BLaER1 (cell line): ENCODE results near the gene GRIP2.

ENCODE experiments used
- H3K27ac ChIP-seq: shearing (Covaris generic); formaldehyde crosslinking; 2 replicates; pipeline ENCODE4 v1.8.1; 2022
- H3K27me3 ChIP-seq: shearing (Covaris generic); formaldehyde crosslinking; 2 replicates; pipeline ENCODE4 v1.8.1; 2022
- H3K36me3 ChIP-seq: shearing (Covaris generic); formaldehyde crosslinking; 2 replicates; pipeline ENCODE4 v1.8.1; 2022
- H3K4me1 ChIP-seq: shearing (Covaris generic); formaldehyde crosslinking; 2 replicates; pipeline ENCODE4 v1.8.1; 2022
- H3K4me2 ChIP-seq: shearing (Covaris generic); formaldehyde crosslinking; 2 replicates; pipeline ENCODE4 v1.8.1; 2022
- H3K4me3 ChIP-seq: shearing (Covaris generic); formaldehyde crosslinking; 2 replicates; pipeline ENCODE4 v1.8.1; 2022
- H3K9ac ChIP-seq: shearing (Covaris generic); formaldehyde crosslinking; 2 replicates; pipeline ENCODE4 v1.8.1; 2022
- H3K9me3 ChIP-seq: shearing (Covaris generic); formaldehyde crosslinking; 2 replicates; pipeline ENCODE4 v1.8.1; 2022
- H4K20me1 ChIP-seq: shearing (Covaris generic); formaldehyde crosslinking; 2 replicates; pipeline ENCODE4 v1.8.1; 2022
- Cebpa-rat ChIP-seq: shearing (Covaris generic); IDR thresholded peaks from 2 replicates; pipeline ENCODE4 v1.8.1; 2022

The GRIP2 gene

DNA sequence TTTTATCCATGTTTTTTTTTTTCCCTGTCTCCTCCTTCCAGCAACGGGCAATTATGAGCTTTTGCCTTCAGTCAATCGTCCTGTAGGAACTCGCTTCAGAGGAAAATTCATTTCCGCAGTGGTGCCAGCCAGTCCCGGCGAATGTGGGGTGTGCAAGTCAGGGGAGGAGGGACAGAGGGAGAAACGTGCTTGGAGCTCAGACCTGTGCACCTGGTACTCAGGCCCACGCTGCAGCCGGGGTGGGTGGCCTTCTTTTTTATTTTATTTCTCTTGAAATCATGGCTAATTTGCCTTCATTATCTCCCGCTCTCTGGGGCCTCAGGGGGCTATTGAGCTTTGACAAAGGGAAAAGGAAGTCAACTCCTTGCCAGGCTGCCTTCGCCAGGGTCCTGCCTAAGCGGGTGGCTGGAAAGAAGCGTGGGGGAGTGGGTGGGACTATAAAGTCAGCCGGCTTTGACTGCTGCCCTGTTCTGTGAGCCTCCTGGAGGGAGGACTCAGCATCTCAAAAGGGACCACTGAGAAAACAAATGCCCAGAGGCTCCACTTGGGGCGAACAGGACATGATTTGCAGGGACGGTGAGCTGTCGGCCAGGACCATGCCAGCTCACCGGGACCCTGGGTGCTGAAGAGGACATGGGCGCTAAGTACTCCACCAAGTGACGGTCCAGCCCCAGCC lies 5.5 kb downstream of the GRIP2 start:
- Histone ChIP-seq H4K20me1 (no peaks in the 10 kb centered on the region), H3K4me1 (0 out of 2 replicates have a peak, but pooled peaks cover 4% of the 10 kb centered on the region), H3K4me2 (no peak overlapping the region), H3K27ac (no peak overlapping the region), H3K4me3 (no peak overlapping the region), H3K9me3 (no peaks in the 10 kb centered on the region), H3K27me3 (no peaks in the 10 kb centered on the region), H3K9ac (no peak overlapping the region), H3K36me3 (no peaks in the 10 kb centered on the region)
- no peak for TF ChIP-seq Cebpa-rat

DNA sequence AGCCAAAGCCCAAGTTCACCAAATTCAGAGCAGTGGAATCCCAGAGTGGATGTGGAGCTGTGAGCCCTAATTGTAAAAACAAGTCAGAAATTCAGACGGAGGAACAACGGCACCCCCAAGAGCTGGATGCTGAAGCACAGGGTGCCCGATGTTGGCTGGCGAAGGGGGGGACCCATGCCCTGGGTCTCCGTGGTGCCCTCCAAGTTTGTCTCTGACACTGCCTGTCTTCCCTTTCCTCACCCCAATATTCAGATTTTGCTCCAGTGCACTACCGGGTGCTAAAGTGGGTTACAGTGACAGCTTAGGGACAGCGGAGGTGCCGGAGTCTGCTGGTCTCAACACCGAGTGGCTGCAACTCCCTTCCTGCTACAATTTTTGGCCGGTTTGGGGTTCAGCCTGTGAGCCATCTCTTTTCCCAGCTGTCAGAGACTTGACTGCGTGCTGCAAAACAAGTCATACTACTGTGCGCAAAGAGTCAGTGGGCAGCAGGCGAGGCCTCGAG lies 6.6 kb downstream of the GRIP2 start:
- Histone ChIP-seq H3K4me1 (0 out of 2 replicates have a peak, but pooled peaks cover 4% of the 10 kb centered on the region), H3K27me3 (no peaks in the 10 kb centered on the region), H3K36me3 (no peaks in the 10 kb centered on the region), H3K9ac (no peak overlapping the region), H4K20me1 (no peaks in the 10 kb centered on the region), H3K9me3 (no peaks in the 10 kb centered on the region), H3K4me3 (no peak overlapping the region), H3K27ac (no peak overlapping the region), H3K4me2 (no peak overlapping the region)
- no peak for TF ChIP-seq Cebpa-rat

DNA sequence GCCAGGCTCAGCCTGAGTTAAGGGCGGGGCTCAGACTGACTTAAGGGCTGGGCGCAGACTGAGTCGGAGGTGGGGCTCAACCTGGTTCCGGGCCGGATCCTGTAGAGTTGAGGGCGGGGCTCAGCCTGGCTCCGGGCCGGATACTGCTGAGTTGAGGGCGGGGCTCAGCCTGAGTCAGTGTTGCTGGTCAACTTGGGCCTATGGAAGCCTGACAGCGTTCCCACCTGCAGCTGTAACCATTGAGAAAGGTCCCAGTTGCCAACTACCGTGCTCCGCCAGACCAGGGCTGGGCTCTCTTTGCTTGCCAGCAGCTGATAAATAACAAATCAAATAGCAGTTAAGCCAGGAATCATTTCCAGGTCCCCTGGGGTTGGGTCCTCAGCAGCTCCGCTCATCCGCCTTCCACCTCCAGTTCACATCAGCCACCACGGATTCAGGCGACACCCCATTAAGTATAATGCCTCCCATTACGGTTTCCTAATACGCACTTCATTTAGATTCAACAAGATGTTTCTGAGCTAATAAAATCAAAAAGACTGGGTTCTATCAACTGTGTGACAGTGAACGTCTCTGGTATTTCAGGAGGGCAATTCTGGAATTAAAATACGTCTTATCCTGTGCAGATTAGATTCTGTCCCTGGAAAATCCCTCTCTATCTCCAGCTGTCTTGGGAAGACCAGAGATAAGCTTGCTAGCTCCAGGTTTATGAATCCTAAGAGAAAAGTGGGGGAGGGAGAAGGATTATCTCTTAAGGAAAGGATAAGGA lies 7.3 kb downstream of the GRIP2 start:
- Histone ChIP-seq H4K20me1 (no peaks in the 10 kb centered on the region), H3K4me1 (0 out of 2 replicates have a peak, but pooled peaks cover 4% of the 10 kb centered on the region), H3K9me3 (no peaks in the 10 kb centered on the region), H3K27me3 (no peaks in the 10 kb centered on the region), H3K27ac (no peak overlapping the region), H3K4me2 (no peak overlapping the region), H3K36me3 (no peaks in the 10 kb centered on the region), H3K4me3 (no peak overlapping the region), H3K9ac (no peak overlapping the region)
- no peak for TF ChIP-seq Cebpa-rat

DNA sequence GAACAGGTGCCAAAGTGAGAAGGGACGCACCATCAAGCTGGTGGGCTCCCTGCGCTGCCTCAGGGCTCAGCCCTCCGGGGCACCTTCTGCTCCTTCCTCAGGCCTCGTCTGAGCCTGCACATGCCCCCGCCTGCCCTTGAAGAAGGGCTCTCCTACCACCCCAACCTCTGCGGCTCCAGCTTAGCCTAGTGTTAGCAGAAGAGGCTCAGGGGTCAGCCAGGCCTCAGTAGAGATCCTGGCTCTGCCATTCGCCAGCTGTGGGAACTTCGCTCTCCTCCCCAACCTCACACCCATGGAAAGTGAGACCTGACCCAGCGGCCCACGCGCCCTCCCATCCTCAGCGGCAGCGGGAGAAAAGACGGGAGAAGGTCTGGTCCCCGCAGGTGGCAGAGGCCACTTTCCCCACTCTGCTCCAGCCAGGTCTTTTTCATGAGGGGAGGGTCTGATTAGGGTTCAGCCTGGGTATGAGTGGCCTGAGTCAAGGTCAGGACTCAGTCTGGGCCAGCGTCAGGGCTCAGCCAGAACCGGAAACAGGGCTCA lies 8.2 kb downstream of the GRIP2 start:
- H3K4me1 ChIP-seq, result 0 out of 2 replicates have a peak, but pooled peaks cover 4% of the 10 kb centered on the region
- no peak overlapping the region for H3K4me3 ChIP-seq
- no peaks in the 10 kb centered on the region for H3K27me3 ChIP-seq
- no peaks in the 10 kb centered on the region for H3K9me3 ChIP-seq
- no peak for TF ChIP-seq Cebpa-rat
- no peak overlapping the region for H3K4me2 ChIP-seq
- H3K9ac ChIP-seq, result no peak overlapping the region
- H3K36me3 ChIP-seq, result no peaks in the 10 kb centered on the region
- no peaks in the 10 kb centered on the region for H4K20me1 ChIP-seq
- H3K27ac ChIP-seq, result no peak overlapping the region

DNA sequence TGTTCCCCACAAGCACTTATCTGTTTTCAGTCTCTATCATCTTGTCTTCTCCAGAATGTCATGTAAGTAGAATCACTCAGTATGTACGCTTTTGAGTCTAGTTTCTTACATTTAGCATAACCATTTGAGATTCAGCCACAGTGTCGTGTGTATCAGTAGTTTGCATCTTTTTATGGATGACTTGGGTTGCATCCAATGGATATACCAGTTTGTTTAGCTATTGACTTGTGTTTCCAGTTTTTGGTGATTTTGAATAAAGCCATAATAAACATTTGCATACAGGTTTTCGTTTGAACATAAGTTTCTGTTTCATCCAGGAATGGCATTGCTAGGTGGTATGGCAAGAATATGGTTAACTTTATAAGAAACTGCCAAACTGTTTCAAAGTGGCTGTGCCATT lies 12.1 kb downstream of the GRIP2 start:
- no peaks in the 10 kb centered on the region for H3K9me3 ChIP-seq
- no peaks in the 10 kb centered on the region for H4K20me1 ChIP-seq
- H3K4me2 ChIP-seq, result no peak overlapping the region
- TF ChIP-seq Cebpa-rat, result no peak
- H3K36me3 ChIP-seq, result no peaks in the 10 kb centered on the region
- H3K27me3 ChIP-seq, result no peaks in the 10 kb centered on the region
- H3K9ac ChIP-seq, result no peak overlapping the region
- no peaks in the 10 kb centered on the region for H3K4me1 ChIP-seq
- H3K4me3 ChIP-seq, result no peak overlapping the region
- H3K27ac ChIP-seq, result no peak overlapping the region

DNA sequence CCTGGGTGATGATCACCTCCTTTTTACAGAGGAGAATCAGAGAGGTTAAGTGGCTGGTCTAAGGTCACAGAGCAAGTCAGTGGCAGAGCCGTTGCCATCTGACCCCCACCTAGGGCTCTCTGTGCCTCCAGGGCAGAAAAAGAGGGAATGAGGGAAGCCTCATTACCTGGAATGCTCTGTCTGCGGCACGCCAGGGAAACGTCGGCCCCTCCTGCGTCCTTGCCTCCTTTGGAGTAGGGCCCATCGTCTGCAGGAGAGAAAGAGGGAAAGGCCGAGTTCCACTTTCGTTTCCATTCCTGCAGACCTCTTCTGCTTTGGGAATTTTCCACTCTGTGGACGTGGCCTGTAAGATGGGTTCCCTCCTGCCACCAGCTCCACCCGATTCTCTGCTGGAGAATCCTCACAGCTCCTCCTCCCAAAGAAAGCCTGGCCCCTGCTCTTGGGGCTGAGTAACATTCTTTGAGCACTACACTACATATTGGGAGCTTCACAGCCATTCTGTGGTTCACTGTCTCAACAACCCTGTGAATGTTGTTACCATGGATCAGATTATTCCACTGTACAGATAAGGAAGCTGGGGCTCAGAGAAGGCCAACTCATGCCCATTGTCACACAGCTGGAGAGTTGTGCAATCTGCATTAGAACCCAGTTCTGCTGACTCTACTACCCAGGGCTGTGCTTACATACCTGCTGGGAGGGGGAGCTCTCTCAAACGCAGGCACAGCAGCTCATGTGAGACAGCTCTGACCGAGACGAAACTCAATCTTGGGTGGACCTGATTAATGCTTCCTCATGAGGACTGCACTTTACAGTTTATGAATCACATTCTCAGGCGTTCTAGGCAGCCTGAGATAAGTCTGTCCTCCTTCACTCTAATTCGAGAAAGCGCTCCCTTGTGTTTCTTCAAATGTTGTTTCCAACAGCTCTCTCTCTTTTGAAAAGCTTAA lies 14.2 kb downstream of the GRIP2 start:
- no peak for TF ChIP-seq Cebpa-rat
- H3K27ac ChIP-seq, result no peak overlapping the region

DNA sequence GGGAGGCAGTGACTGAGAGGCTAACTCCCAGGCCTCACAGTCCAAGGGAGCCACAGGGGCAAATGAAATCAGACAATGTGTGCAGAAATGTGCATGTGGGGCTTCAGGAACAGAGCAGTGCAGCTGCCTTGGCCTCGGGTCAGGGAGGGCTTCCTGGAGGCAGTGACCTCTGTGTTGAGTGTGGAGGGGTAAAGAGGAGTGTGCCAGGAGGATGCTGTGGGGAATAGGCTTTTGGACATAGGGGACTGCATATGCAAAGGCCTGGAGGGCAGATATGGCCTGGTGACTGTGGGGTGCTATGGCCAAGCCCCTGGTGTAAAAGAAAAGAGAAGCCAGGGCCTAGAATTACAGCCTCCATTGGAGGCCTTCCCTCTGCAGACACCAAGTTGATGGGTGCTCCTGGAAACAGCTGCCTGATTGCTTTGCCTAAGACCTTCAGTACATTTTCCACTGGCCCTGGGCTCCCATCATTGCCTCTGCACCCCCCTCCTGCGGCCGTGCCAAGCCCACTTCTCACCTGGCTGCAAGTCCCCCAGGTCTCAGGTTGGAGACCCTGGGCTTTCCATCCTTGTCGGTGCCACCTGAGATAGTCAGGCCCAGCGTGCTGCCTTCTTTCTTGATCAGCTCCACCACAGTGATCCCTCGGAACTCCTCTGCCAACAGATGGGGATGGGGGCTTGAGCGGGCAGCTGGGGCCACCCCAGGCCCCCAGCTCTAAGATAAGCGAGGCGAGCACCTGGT lies 15.1 kb downstream of the GRIP2 start:
- H3K4me2 ChIP-seq, result no peak overlapping the region
- no peaks in the 10 kb centered on the region for H3K27me3 ChIP-seq
- no peaks in the 10 kb centered on the region for H4K20me1 ChIP-seq
- no peak overlapping the region for H3K4me3 ChIP-seq
- H3K4me1 ChIP-seq, result no peaks in the 10 kb centered on the region
- no peaks in the 10 kb centered on the region for H3K36me3 ChIP-seq
- no peak overlapping the region for H3K9ac ChIP-seq
- no peak overlapping the region for H3K27ac ChIP-seq
- no peak for TF ChIP-seq Cebpa-rat
- no peaks in the 10 kb centered on the region for H3K9me3 ChIP-seq

More for the DNA sequence above, 14.2 kb downstream of the GRIP2 start:
- Histone ChIP-seq H3K9ac (no peak overlapping the region), H3K36me3 (no peaks in the 10 kb centered on the region), H4K20me1 (no peaks in the 10 kb centered on the region), H3K27me3 (no peaks in the 10 kb centered on the region), H3K4me2 (no peak overlapping the region), H3K4me3 (no peak overlapping the region), H3K4me1 (no peaks in the 10 kb centered on the region), H3K9me3 (no peaks in the 10 kb centered on the region)

DNA sequence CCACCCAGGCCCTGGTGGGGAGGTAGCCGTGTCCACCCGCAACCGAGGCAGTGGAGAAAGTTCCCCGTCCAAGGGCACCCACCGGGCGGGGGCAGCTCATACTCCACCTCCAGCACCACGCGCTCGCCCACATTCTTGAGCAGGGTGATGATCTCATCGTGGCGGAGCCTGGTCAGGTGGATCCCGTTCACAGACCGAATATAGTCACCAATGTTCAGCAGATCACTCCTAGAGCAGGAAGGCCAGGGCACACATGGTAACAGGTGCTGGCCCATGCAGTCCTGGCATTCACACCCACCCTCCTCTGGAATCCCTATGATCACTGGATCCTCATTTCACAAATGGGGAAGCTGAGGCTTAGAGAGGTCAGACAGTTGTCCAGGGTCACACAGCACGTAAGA lies 15.8 kb downstream of the GRIP2 start:
- H3K9ac ChIP-seq, result no peak overlapping the region
- H3K36me3 ChIP-seq, result no peaks in the 10 kb centered on the region
- TF ChIP-seq Cebpa-rat, result no peak
- no peak overlapping the region for H3K4me3 ChIP-seq
- H4K20me1 ChIP-seq, result no peaks in the 10 kb centered on the region
- no peak overlapping the region for H3K27ac ChIP-seq
- H3K27me3 ChIP-seq, result no peaks in the 10 kb centered on the region
- H3K4me1 ChIP-seq, result no peaks in the 10 kb centered on the region
- no peak overlapping the region for H3K4me2 ChIP-seq
- H3K9me3 ChIP-seq, result no peaks in the 10 kb centered on the region

DNA sequence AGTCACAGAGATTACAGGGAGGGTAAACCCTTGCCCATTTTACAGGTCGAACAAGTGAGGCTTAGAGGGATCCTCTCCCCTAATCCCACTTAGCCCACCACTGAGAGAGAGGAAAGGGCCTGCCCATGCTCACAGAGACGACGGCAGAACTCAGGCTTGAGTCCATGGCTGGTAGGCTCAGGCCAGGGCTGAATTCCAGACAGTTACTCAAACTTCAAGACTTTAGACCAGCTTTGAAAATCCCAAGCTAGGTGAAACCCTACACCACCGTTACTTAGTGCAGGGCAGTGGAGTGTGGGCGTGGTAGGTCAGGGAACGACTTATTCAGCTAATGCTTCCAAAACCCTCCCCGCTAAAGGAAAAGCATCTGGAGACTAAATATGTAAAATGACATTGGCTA lies 16.4 kb downstream of the GRIP2 start:
- no peaks in the 10 kb centered on the region for H4K20me1 ChIP-seq
- no peak overlapping the region for H3K4me2 ChIP-seq
- no peak overlapping the region for H3K9ac ChIP-seq
- H3K4me3 ChIP-seq, result no peak overlapping the region
- TF ChIP-seq Cebpa-rat, result no peak
- H3K36me3 ChIP-seq, result no peaks in the 10 kb centered on the region
- H3K4me1 ChIP-seq, result no peaks in the 10 kb centered on the region
- no peaks in the 10 kb centered on the region for H3K9me3 ChIP-seq
- no peaks in the 10 kb centered on the region for H3K27me3 ChIP-seq
- no peak overlapping the region for H3K27ac ChIP-seq
